Thoracic aorta (tissue), 2 donors: ENCODE results near the gene NRXN3. TPM values are rescaled to one million over a fixed set of nuclear protein-coding genes. Genes with fewer than 3 reads are reported as not detected.

ENCODE experiments used
- ATAC-seq: fragments of 150-250 bp; one replicate; pipeline ENCODE4 v1.8.0; 2017; ENCODE audit warnings: low read depth; ENCODE audit not compliant: insufficient number of reproducible peaks, low FRiP score
- DNase-seq: peaks from one replicate; pipeline ENCODE4 v3.0.0-alpha.2; 2020; ENCODE audit warnings: low spot score
- H3K27ac ChIP-seq, 2 donors: fragments of 200-600 bp; sonication (generic); 1 replicate in 1 of 2; 2 replicates in 1 of 2; pipeline ENCODE4 v1.5.1; 2016; ENCODE audit warnings: mild to moderate bottlenecking in 2 of 2, moderate library complexity in 2 of 2
- H3K27me3 ChIP-seq: fragments of 200-600 bp; sonication (generic); replicated peaks from 2 replicates; pipeline ENCODE4 v1.6.0; 2016; ENCODE audit warnings: mild to moderate bottlenecking; ENCODE audit not compliant: insufficient read depth
- H3K36me3 ChIP-seq: fragments of 200-600 bp; sonication (generic); one replicate; pipeline ENCODE4 v1.5.1; 2016
- H3K4me1 ChIP-seq, 2 donors: fragments of 200-600 bp; sonication (generic); 1 replicate in 1 of 2; 2 replicates in 1 of 2; pipeline versions ENCODE4 v1.5.1 to v1.6.0; 2016; ENCODE audit warnings: low read depth in 2 of 2, mild to moderate bottlenecking in 1 of 2; ENCODE audit not compliant: control insufficient read depth in 1 of 2
- H3K4me3 ChIP-seq: fragments of 200-600 bp; sonication (generic); 2 replicates; pipeline ENCODE4 v1.5.1; 2016; ENCODE audit warnings: mild to moderate bottlenecking
- H3K9me3 ChIP-seq: fragments of 200-600 bp; sonication (generic); 2 replicates; pipeline ENCODE4 v1.5.1; 2016
- total RNA-seq, 2 donors: library from RNA; depleted of rRNA; stranded (reverse); fragments of >200 nt; gene quantifications; one replicate each; pipeline versions ENCODE4 v1.1.0 to v1.2.3, GENCODE V29; 2016
- TF ChIP-seq, protein P1 (sequence below): fragments of 200-600 bp; sonication (generic); IDR thresholded peaks from one replicate; pipeline ENCODE4 v1.5.1; 2019; ENCODE audit warnings: antibody characterized with exemption

The NRXN3 gene
- total RNA-seq, 2 donors from 2014 or later, result 5.6 to 33.3 TPM

- no peaks in the 10 kb centered on the region for H3K36me3 ChIP-seq
- H3K4me3 ChIP-seq, result no peak overlapping the region
- H3K4me1 ChIP-seq, result no peaks in the 10 kb centered on the region
- TF ChIP-seq, protein P1, sequence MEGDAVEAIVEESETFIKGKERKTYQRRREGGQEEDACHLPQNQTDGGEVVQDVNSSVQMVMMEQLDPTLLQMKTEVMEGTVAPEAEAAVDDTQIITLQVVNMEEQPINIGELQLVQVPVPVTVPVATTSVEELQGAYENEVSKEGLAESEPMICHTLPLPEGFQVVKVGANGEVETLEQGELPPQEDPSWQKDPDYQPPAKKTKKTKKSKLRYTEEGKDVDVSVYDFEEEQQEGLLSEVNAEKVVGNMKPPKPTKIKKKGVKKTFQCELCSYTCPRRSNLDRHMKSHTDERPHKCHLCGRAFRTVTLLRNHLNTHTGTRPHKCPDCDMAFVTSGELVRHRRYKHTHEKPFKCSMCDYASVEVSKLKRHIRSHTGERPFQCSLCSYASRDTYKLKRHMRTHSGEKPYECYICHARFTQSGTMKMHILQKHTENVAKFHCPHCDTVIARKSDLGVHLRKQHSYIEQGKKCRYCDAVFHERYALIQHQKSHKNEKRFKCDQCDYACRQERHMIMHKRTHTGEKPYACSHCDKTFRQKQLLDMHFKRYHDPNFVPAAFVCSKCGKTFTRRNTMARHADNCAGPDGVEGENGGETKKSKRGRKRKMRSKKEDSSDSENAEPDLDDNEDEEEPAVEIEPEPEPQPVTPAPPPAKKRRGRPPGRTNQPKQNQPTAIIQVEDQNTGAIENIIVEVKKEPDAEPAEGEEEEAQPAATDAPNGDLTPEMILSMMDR, result no peak
- H3K27me3 ChIP-seq, result no peaks in the 10 kb centered on the region
- no peaks in the 10 kb centered on the region for H3K9me3 ChIP-seq
- ATAC-seq (no peak), DNase-seq (no peak)
- no peak overlapping the region for H3K27ac ChIP-seq
Measured at GRCh38 chr14:79906994-79907393, 1736.8 kb downstream of the NRXN3 start.

- ATAC-seq, result no peak
- H3K27me3 ChIP-seq, result no peaks in the 10 kb centered on the region
Measured at GRCh38 chr14:79910086-79910485, 1739.9 kb downstream of the NRXN3 start.

GRCh38 chr14:79911744-79912143 is 1741.6 kb downstream of the NRXN3 start:
- ATAC-seq, result no peak
- Histone ChIP-seq H3K9me3 (no peaks in the 10 kb centered on the region), H3K4me3 (no peak overlapping the region), H3K36me3 (no peaks in the 10 kb centered on the region), H3K4me1 (no peaks in the 10 kb centered on the region), H3K27ac (no peak overlapping the region), H3K27me3 (no peaks in the 10 kb centered on the region)
- TF ChIP-seq, protein P1, result no peak
- DNase-seq, result no peak

More at GRCh38 chr14:79910086-79910485, 1739.9 kb downstream of the NRXN3 start:
- Histone ChIP-seq H3K27ac (no peak overlapping the region), H3K4me1 (no peaks in the 10 kb centered on the region), H3K36me3 (no peaks in the 10 kb centered on the region), H3K4me3 (no peak overlapping the region), H3K9me3 (no peaks in the 10 kb centered on the region)
- DNase-seq, result no peak
- TF ChIP-seq, protein P1, result no peak

DNA sequence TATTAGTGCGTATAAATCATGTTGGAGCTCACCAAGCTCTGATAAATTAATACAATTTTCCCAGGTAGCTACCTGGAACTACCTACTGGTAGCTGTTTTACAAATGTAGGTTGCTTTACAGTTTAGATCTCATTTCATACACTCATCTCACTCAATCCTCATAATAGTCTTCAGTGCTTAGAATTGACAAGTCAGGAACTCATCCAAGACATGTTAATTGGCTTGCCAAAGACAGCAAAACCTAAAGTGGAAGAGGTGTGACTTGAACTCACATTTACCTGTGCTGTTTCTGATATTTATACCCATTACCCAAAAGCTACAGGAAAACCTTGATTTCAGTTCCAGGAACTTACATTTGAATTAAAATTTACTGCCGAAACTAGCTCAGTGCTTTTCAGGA is 1744.4 kb downstream of the NRXN3 start:
- no peak overlapping the region for H3K4me3 ChIP-seq
- TF ChIP-seq, protein P1, result no peak
- H3K36me3 ChIP-seq, result no peaks in the 10 kb centered on the region
- H3K9me3 ChIP-seq, result no peaks in the 10 kb centered on the region
- no peak overlapping the region for H3K27ac ChIP-seq
- H3K27me3 ChIP-seq, result no peaks in the 10 kb centered on the region
- ATAC-seq (no peak), DNase-seq (no peak)
- H3K4me1 ChIP-seq, result no peaks in the 10 kb centered on the region

GRCh38 chr14:79915406-79915805 is 1745.2 kb downstream of the NRXN3 start:
- no peaks in the 10 kb centered on the region for H3K36me3 ChIP-seq
- TF ChIP-seq, protein P1, result no peak
- ATAC-seq (no peak), DNase-seq (no peak)
- no peaks in the 10 kb centered on the region for H3K4me1 ChIP-seq
- H3K9me3 ChIP-seq, result no peaks in the 10 kb centered on the region
- no peak overlapping the region for H3K27ac ChIP-seq
- no peak overlapping the region for H3K4me3 ChIP-seq
- no peaks in the 10 kb centered on the region for H3K27me3 ChIP-seq
